Heart left ventricle (tissue), 16 donors: ENCODE data around the gene FOXF2. TPM values are rescaled to one million over a fixed set of nuclear protein-coding genes. Genes with fewer than 3 reads are reported as not detected.

Experiments used
- ATAC-seq, 4 donors: fragments of 200-7000 bp; cut with Tn5 transposase; one replicate each; pipeline ENCODE4 v1.9.1; 2020 to 2022; ENCODE audit warnings: moderate library complexity in 4 of 4, mild to moderate bottlenecking in 3 of 4, moderate number of reproducible peaks in 1 of 4
- DNase-seq, 5 donors: peaks; one replicate each; pipeline ENCODE4 v3.0.0-alpha.2; 2020
- H3K27ac ChIP-seq, 12 donors: fragments of 200-600 bp; sonication (generic) in 4 of 12; one replicate each; pipeline versions ENCODE4 v1.5.0 to v1.8.0; 2016 to 2022; ENCODE audit warnings: mild to moderate bottlenecking in 2 of 12
- H3K27me3 ChIP-seq, 9 donors: fragments of 200-600 bp; sonication (generic) in 2 of 9; one replicate each; pipeline versions ENCODE4 v1.5.1 to v1.8.0; 2016 to 2022; ENCODE audit warnings: mild to moderate bottlenecking in 3 of 9
- H3K36me3 ChIP-seq, 9 donors: fragments of 200-600 bp; sonication (generic) in 2 of 9; one replicate each; pipeline versions ENCODE4 v1.5.0 to v1.8.0; 2018 to 2022; ENCODE audit warnings: mild to moderate bottlenecking in 2 of 9
- H3K4me1 ChIP-seq, 12 donors: fragments of 200-600 bp; sonication (generic) in 4 of 12; one replicate each; pipeline versions ENCODE4 v1.5.0 to v1.8.0; 2016 to 2022; ENCODE audit warnings: mild to moderate bottlenecking in 3 of 12
- H3K4me3 ChIP-seq, 12 donors: fragments of 200-600 bp; sonication (generic) in 4 of 12; one replicate each; pipeline versions ENCODE4 v1.5.0 to v1.8.0; 2017 to 2022; ENCODE audit warnings: mild to moderate bottlenecking in 9 of 12, moderate library complexity in 4 of 12
- H3K9me3 ChIP-seq, 12 donors: fragments of 200-600 bp; sonication (generic) in 4 of 12; one replicate each; pipeline versions ENCODE4 v1.5.0 to v1.8.0; 2016 to 2022; ENCODE audit warnings: mild to moderate bottlenecking in 1 of 12
- CTCF ChIP-seq, 12 donors: fragments of 200-600 bp; sonication (generic) in 4 of 12; IDR thresholded peaks; one replicate each; pipeline versions ENCODE4 v1.5.0 to v1.8.0; 2018 to 2022; ENCODE audit warnings: antibody characterized with exemption in 12 of 12, mild to moderate bottlenecking in 5 of 12
- POLR2A ChIP-seq, 2 donors: fragments of 450-650 bp; IDR thresholded peaks; one replicate each; pipeline ENCODE4 v1.6.1; 2017; ENCODE audit warnings: antibody characterized with exemption in 2 of 2, mild to moderate bottlenecking in 2 of 2, moderate library complexity in 2 of 2
- WGBS, 4 donors: extraction: QIAGEN DNeasy Blood & Tissue Kit in 2 of 4; methylation state at CpG; one replicate each; pipeline versions ENCODE4 v1.1.5 to v1.1.7; 2013 to 2018; 5-methylcytosine and 5-hydroxymethylcytosine counted together
- intact Hi-C, 10 donors: fragments of 100-400 bp; cut with DNase I; formaldehyde crosslinking; loops; one replicate each; pipeline versions ENCODE4 v1.11.1 to v1.14.2; 2022
- polyA plus RNA-seq, 2 donors: library from polyadenylated mRNA; stranded (reverse); fragments of 200-250 nt; gene quantifications; one replicate each; pipeline ENCODE4 v1.2.3, GENCODE V29; 2013
- total RNA-seq, 9 donors: library from RNA; depleted of rRNA in 2 of 9; stranded (reverse); fragments of >200 nt in 2 of 9; fragmentation: NEBNext Ultra II Directional in 3 of 9; extraction: Animal tissue kit (Norgen Biotek cat#: 25700) in 3 of 9; gene quantifications; one replicate each; pipeline versions ENCODE4 v1.1.0 to v1.2.4, GENCODE V29; 2016 to 2023
- donor health status: ischemic (EF 13 %, LVEDD 7.1; RV severe dilation, severe dysfunction).
- donor health status: healthy with polysubstance abuse.
- donor health status: DM: no; HTN: yes; CAD: no.
- donor health status: DM: no; HTN: no; CAD: no.
- donor health status: ischemic (EF 25% LVEDD 6.9; RV normal size, moderate dysfunction).
- donor health status: ischemic (EF 25% LVEDD 5.7; RV mildly dilated, moderate dysfunction).
- donor health status: healthy.
- donor health status: DM: yes; HTN: yes; CAD: no.
- donor health status: ischemic (EF 35%, LVEDD 5.7; RV mildly dilated, moderate dysfunction).
- donor health status: nonischemic (EF 11% LVEDD 7.7; RV severe dilation, severe dysfunction).
- donor health status: DM: yes; HTN: yes; CAD: no.
- donor health status: PGD.
- donor health status: ischemic (EF 29% LVEDD 5.4; RV normal size, mild dysfunction).
- donor health status: nonischemic (EF 23%, LVEDD 6.1; RV moderate dilation, normal function).

Gene FOXF2
- total and polyA plus RNA-seq, 11 donors, result 0.09 to 0.35 (median 0.16) TPM; not detected in 2

GRCh38 chr6:1383729-1384548 is 5.4 kb upstream of the FOXF2 start:
- intact Hi-C loops, result loop anchor here in 9 of 10 donors (2.0 to 10.0 kb wide), 8 partner anchors 469 to 792 kb away; no protein-coding TSS in a partner anchor
- DNase-seq, result no peak
- Histone ChIP-seq H3K27ac (peak overlapping the region in 1 of 12 donors; percentile 84), H3K4me3 (peak overlapping the region in 1 of 12 donors; percentile 7), H3K27me3 (peaks cover 80 to 100% (median 96%) of the 10 kb centered on the region in 9 donors), H3K36me3 (no peaks in the 10 kb centered on the region), H3K4me1 (peaks cover 0 to 49% (median 25%) of the 10 kb centered on the region in 12 donors), H3K9me3 (no peaks in the 10 kb centered on the region)
- whole genome bisulfite sequencing, 4 donors, result 0 to 5% (median 2%) methylated on average over 44 to 71 of the region's 71 CpGs
- no peak for ATAC-seq
- TF ChIP-seq CTCF (IDR thresholded peaks at IDR 0.05) (no peak), POLR2A (IDR thresholded peaks at IDR 0.05) (no peak)

GRCh38 chr6:1384549-1385128 is 4.7 kb upstream of the FOXF2 start:
- peaks cover 0 to 49% (median 25%) of the 10 kb centered on the region in 12 donors for H3K4me1 ChIP-seq
- peak overlapping the region in 1 of 12 donors; percentile 84 for H3K27ac ChIP-seq
- H3K4me3 ChIP-seq, result peak overlapping the region in 1 of 12 donors; percentile 7
- no peak for DNase-seq
- TF ChIP-seq POLR2A (IDR thresholded peaks at IDR 0.05) (no peak), CTCF (IDR thresholded peaks at IDR 0.05) (no peak)
- intact Hi-C loops, result loop anchor here in 9 of 10 donors (5.0 to 10.0 kb wide), 7 partner anchors 470 to 792 kb away; no protein-coding TSS in a partner anchor
- no peaks in the 10 kb centered on the region for H3K36me3 ChIP-seq
- ATAC-seq, result no peak
- no peaks in the 10 kb centered on the region for H3K9me3 ChIP-seq
- 4 to 13% (median 7%) methylated on average over 32 to 34 of the region's 34 CpGs for WGBS, 4 donors
- H3K27me3 ChIP-seq, result peaks cover 77 to 98% (median 92%) of the 10 kb centered on the region in 9 donors

- intact Hi-C loops, result loop anchor here in 4 of 10 donors (10.0 kb wide), 3 partner anchors 471 to 791 kb away; no protein-coding TSS in a partner anchor
- DNase-seq (no peak), ATAC-seq (no peak)
- H3K9me3 ChIP-seq, result no peaks in the 10 kb centered on the region
- H3K4me3 ChIP-seq, result no peak overlapping the region
- H3K27me3 ChIP-seq, result peaks cover 72 to 96% (median 88%) of the 10 kb centered on the region in 9 donors
- H3K4me1 ChIP-seq, result peaks cover 0 to 56% (median 25%) of the 10 kb centered on the region in 12 donors
- H3K27ac ChIP-seq, result peak overlapping the region in 1 of 12 donors; percentile 84
- TF ChIP-seq CTCF (IDR thresholded peaks at IDR 0.05) (no peak), POLR2A (IDR thresholded peaks at IDR 0.05) (no peak)
- no peaks in the 10 kb centered on the region for H3K36me3 ChIP-seq
- WGBS, 4 donors, result 9 to 20% (median 16%) methylated on average over 39 of the region's 39 CpGs
Measured at GRCh38 chr6:1385129-1386037, 4.0 kb upstream of the FOXF2 start.
